ENCODE measurements around the gene SLC35F1.

The SLC35F1 gene

GRCh38 chr6:118197539-118197938 lies 290.5 kb downstream of the SLC35F1 start:
- no peak overlapping the region for H3K4me3 ChIP-seq (ENCODE audit: low read length)
- no peak overlapping the region for H3K4me2 ChIP-seq (ENCODE audit: low read length)
- no peaks in the 10 kb centered on the region for H3K27me3 ChIP-seq (ENCODE audit: low read depth, low read length)
- H3K4me1 ChIP-seq (ENCODE audit: low read length) = no peaks in the 10 kb centered on the region
- H4K20me1 ChIP-seq (ENCODE audit: insufficient read depth, low read length) = no peaks in the 10 kb centered on the region
- H2AFZ ChIP-seq (ENCODE audit: low read depth, low read length) = no peak overlapping the region
- TF ChIP-seq, protein P1, sequence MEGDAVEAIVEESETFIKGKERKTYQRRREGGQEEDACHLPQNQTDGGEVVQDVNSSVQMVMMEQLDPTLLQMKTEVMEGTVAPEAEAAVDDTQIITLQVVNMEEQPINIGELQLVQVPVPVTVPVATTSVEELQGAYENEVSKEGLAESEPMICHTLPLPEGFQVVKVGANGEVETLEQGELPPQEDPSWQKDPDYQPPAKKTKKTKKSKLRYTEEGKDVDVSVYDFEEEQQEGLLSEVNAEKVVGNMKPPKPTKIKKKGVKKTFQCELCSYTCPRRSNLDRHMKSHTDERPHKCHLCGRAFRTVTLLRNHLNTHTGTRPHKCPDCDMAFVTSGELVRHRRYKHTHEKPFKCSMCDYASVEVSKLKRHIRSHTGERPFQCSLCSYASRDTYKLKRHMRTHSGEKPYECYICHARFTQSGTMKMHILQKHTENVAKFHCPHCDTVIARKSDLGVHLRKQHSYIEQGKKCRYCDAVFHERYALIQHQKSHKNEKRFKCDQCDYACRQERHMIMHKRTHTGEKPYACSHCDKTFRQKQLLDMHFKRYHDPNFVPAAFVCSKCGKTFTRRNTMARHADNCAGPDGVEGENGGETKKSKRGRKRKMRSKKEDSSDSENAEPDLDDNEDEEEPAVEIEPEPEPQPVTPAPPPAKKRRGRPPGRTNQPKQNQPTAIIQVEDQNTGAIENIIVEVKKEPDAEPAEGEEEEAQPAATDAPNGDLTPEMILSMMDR (IDR thresholded peaks at IDR 0.05; ENCODE audit: low read depth, low read length) = no peak
- H3K27ac ChIP-seq (ENCODE audit: low read length) = no peak overlapping the region
- no peaks in the 10 kb centered on the region for H3K36me3 ChIP-seq (replicated peaks; ENCODE audit: low read depth, low read length)
- H3K79me2 ChIP-seq (ENCODE audit: low read length) = no peaks in the 10 kb centered on the region
- no peak overlapping the region for H3K9ac ChIP-seq (ENCODE audit: low read length)
- H3K9me3 ChIP-seq (ENCODE audit: insufficient read depth, low read length) = no peaks in the 10 kb centered on the region

DNA sequence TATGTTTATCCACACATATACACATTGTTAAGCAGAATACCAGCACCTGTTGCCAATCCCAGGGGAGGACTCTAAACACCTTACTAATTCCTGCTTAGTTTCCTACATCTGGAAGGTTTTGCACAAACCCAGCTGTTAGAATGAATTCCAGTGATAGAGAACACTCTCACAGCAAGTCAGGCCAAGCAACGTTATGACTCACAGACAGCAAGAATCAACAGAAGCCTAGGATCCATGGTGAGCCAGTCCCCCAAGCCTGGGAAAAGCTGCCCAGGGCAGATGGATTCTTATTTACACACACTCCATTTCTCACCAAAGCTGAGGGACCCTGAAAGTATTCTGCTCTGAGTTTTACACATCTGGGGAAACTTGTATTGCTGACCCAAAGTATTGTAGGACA lies 291.7 kb downstream of the SLC35F1 start:
- H3K9me3 ChIP-seq (ENCODE audit: insufficient read depth, low read length) = no peaks in the 10 kb centered on the region
- H2AFZ ChIP-seq (ENCODE audit: low read depth, low read length) = no peak overlapping the region
- H3K27me3 ChIP-seq (ENCODE audit: low read depth, low read length) = no peaks in the 10 kb centered on the region
- TF ChIP-seq, protein P1 (IDR thresholded peaks at IDR 0.05; ENCODE audit: low read depth, low read length) = no peak
- no peak for TF ChIP-seq EZH2phosphoT487 (IDR thresholded peaks at IDR 0.05; ENCODE audit: low read depth)
- H4K20me1 ChIP-seq (ENCODE audit: insufficient read depth, low read length) = no peaks in the 10 kb centered on the region
- no peak overlapping the region for H3K27ac ChIP-seq (ENCODE audit: low read length)
- H3K4me1 ChIP-seq (ENCODE audit: low read length) = no peaks in the 10 kb centered on the region
- H3K4me3 ChIP-seq (ENCODE audit: low read length) = no peak overlapping the region
- no peak overlapping the region for H3K9ac ChIP-seq (ENCODE audit: low read length)
- no peaks in the 10 kb centered on the region for H3K79me2 ChIP-seq (ENCODE audit: low read length)
- no peaks in the 10 kb centered on the region for H3K36me3 ChIP-seq (replicated peaks; ENCODE audit: low read depth, low read length)
- H3K4me2 ChIP-seq (ENCODE audit: low read length) = no peak overlapping the region

- H3K27me3 ChIP-seq (ENCODE audit: low read depth, low read length) = no peaks in the 10 kb centered on the region
- no peak overlapping the region for H3K27ac ChIP-seq (ENCODE audit: low read length)
- H2AFZ ChIP-seq (ENCODE audit: low read depth, low read length) = no peak overlapping the region
- H3K9me3 ChIP-seq (ENCODE audit: insufficient read depth, low read length) = no peaks in the 10 kb centered on the region
- H3K9ac ChIP-seq (ENCODE audit: low read length) = no peak overlapping the region
- H3K4me2 ChIP-seq (ENCODE audit: low read length) = no peak overlapping the region
- no peaks in the 10 kb centered on the region for H3K79me2 ChIP-seq (ENCODE audit: low read length)
- H4K20me1 ChIP-seq (ENCODE audit: insufficient read depth, low read length) = no peaks in the 10 kb centered on the region
- no peak for TF ChIP-seq EZH2phosphoT487 (IDR thresholded peaks at IDR 0.05; ENCODE audit: low read depth)
- TF ChIP-seq, protein P1 (IDR thresholded peaks at IDR 0.05; ENCODE audit: low read depth, low read length) = no peak
- H3K4me3 ChIP-seq (ENCODE audit: low read length) = no peak overlapping the region
- H3K36me3 ChIP-seq (replicated peaks; ENCODE audit: low read depth, low read length) = no peaks in the 10 kb centered on the region
- H3K4me1 ChIP-seq (ENCODE audit: low read length) = no peaks in the 10 kb centered on the region
These were observed 293.1 kb downstream of the SLC35F1 start for GRCh38 chr6:118200160-118200559.

DNA sequence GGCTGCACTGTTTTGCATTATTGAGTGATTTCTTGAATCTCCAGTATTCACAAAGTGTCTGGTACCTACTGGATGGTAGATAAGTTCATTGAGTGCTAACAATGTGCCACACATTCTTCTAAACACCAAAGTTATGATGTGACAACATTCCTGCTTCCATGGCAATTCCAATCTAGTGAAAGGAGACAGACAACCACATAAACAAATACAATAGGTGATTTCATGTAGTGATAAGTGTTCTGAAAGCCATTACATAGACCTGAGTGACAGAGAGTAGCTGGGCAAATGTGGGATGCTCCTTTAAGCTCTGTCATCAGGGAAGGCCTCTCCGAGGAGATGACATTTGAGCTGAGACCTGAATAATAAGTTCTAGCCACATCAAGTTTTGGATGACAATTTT lies 295.5 kb downstream of the SLC35F1 start:
- H4K20me1 ChIP-seq (ENCODE audit: insufficient read depth, low read length) = no peaks in the 10 kb centered on the region
- no peaks in the 10 kb centered on the region for H3K9me3 ChIP-seq (ENCODE audit: insufficient read depth, low read length)
- no peak overlapping the region for H3K9ac ChIP-seq (ENCODE audit: low read length)
- no peak overlapping the region for H3K4me2 ChIP-seq (ENCODE audit: low read length)
- no peaks in the 10 kb centered on the region for H3K27me3 ChIP-seq (ENCODE audit: low read depth, low read length)
- no peaks in the 10 kb centered on the region for H3K36me3 ChIP-seq (replicated peaks; ENCODE audit: low read depth, low read length)
- H3K4me3 ChIP-seq (ENCODE audit: low read length) = no peak overlapping the region
- no peak overlapping the region for H3K27ac ChIP-seq (ENCODE audit: low read length)
- H3K4me1 ChIP-seq (ENCODE audit: low read length) = no peaks in the 10 kb centered on the region
- no peaks in the 10 kb centered on the region for H3K79me2 ChIP-seq (ENCODE audit: low read length)
- TF ChIP-seq, protein P1 (IDR thresholded peaks at IDR 0.05; ENCODE audit: low read depth, low read length) = no peak
- TF ChIP-seq EZH2phosphoT487 (IDR thresholded peaks at IDR 0.05; ENCODE audit: low read depth) = no peak
- no peak overlapping the region for H2AFZ ChIP-seq (ENCODE audit: low read depth, low read length)
